Measurements from ENCODE around the gene LAX1.

The LAX1 gene

GRCh38 chr1:203797216-203797615 lies 32.2 kb downstream of the LAX1 start:
- H3K27ac ChIP-seq, result no peak overlapping the region

GRCh38 chr1:203797948-203798655 lies 33.1 kb downstream of the LAX1 start:
- H3K27ac ChIP-seq, result no peak overlapping the region
- TF ChIP-seq ZFX (IDR thresholded peaks at IDR 0.05; ENCODE audit: borderline replicate concordance) (no peak), CTCF (IDR thresholded peaks at IDR 0.05) (no peak)

More at GRCh38 chr1:203797216-203797615, 32.2 kb downstream of the LAX1 start:
- TF ChIP-seq ZFX (IDR thresholded peaks at IDR 0.05; ENCODE audit: borderline replicate concordance) (no peak), CTCF (IDR thresholded peaks at IDR 0.05) (no peak)

DNA sequence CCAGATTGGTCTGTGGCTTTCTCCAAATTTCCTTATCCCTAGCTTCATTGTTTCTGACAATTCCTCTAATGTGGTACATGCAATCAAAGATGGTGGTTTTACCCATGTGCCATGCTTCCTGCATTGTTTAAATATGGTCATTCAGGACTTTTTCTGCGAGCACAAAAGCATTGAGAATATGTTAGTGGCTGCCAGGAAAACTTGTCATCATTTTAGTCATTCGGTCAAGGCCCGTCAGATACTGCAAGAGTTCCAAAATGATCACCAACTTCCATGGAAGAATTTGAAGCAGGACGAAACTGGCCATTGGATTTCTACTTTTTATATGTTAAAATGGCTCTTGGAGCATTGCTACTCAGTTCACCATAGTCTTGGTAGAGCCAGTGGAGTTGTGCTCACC lies 34.2 kb downstream of the LAX1 start:
- H3K27ac ChIP-seq, result no peak overlapping the region
- TF ChIP-seq ZFX (IDR thresholded peaks at IDR 0.05; ENCODE audit: borderline replicate concordance) (no peak), CTCF (IDR thresholded peaks at IDR 0.05) (no peak)

GRCh38 chr1:203799971-203800370 lies 35.0 kb downstream of the LAX1 start:
- H3K27ac ChIP-seq, result no peak overlapping the region
- TF ChIP-seq ZFX (IDR thresholded peaks at IDR 0.05; ENCODE audit: borderline replicate concordance), result no peak
- TF ChIP-seq CTCF (IDR thresholded peaks at IDR 0.05), result no peak

GRCh38 chr1:203805689-203806088 lies 40.7 kb downstream of the LAX1 start:
- H3K27ac ChIP-seq, result no peak overlapping the region
- TF ChIP-seq CTCF (IDR thresholded peaks at IDR 0.05) (no peak), ZFX (IDR thresholded peaks at IDR 0.05; ENCODE audit: borderline replicate concordance) (no peak)

- TF ChIP-seq CTCF (IDR thresholded peaks at IDR 0.05), result no peak
- no peak for TF ChIP-seq ZFX (IDR thresholded peaks at IDR 0.05; ENCODE audit: borderline replicate concordance)
- no peak overlapping the region for H3K27ac ChIP-seq
Measured at GRCh38 chr1:203807196-203807595, 42.2 kb downstream of the LAX1 start.

DNA sequence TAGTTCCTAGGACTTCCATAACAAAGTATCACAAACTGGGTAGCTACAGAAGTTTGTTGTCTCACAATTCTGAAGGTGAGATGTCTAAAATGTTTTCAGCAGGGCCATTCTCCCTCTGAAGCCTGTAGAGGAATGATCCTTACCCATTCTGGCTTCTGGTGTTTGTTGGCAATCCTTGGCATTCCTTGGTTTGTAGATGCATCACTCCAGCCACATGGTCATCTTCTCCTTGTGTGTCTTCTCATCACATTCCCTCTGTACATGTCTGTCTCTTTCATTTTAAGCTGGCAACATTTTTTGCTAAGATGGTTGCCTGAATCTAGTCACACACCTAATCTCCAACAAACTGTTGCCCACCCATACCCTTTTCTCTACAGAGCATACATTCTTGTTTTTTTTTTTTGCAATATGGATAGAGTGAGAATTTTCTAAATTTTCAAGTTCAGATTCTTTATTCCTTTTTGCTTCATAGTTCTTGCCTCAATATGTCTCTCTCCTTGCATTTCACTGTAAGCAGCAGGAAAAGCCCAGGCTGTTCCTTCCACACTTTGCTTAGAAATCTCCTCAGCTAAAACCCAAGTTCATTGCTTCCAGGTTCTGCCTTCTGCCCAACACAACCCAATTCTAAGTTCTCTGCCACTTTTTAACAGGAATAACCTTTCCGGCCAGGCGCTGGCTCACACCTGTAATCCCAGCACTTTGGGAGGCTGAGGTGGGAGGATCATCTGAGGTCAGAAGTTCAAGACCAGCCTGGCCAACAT lies 48.8 kb downstream of the LAX1 start:
- no peak overlapping the region for H3K27ac ChIP-seq
- TF ChIP-seq CTCF (IDR thresholded peaks at IDR 0.05), result no peak
- no peak for TF ChIP-seq ZFX (IDR thresholded peaks at IDR 0.05; ENCODE audit: borderline replicate concordance)
